D721Med (cell line): Measurements from ENCODE around the gene LDLRAD3.
"Not testable (repeated sequence)": the region's sequence is repeated elsewhere in the genome, so short reads cannot be mapped to it uniquely, and the experiment has no call there.

Experiments used
- DNase-seq: peaks from one replicate; pipeline ENCODE4 v3.0.0; 2011; ENCODE audit warnings: low spot score; ENCODE audit not compliant: insufficient read length
- FAIRE-seq: peaks from 2 replicates; lab custom pipeline; 2011; peaks lifted over from hg19 to GRCh38; lab: Jason Lieb, UNC
- TF ChIP-seq, protein P1 (sequence below): IDR thresholded peaks from 2 replicates; pipeline ENCODE4 v1.5.1; 2012; ENCODE audit warnings: mild to moderate bottlenecking, control low read depth; ENCODE audit not compliant: insufficient read depth; ENCODE audit errors: missing control alignments

The LDLRAD3 gene

DNA sequence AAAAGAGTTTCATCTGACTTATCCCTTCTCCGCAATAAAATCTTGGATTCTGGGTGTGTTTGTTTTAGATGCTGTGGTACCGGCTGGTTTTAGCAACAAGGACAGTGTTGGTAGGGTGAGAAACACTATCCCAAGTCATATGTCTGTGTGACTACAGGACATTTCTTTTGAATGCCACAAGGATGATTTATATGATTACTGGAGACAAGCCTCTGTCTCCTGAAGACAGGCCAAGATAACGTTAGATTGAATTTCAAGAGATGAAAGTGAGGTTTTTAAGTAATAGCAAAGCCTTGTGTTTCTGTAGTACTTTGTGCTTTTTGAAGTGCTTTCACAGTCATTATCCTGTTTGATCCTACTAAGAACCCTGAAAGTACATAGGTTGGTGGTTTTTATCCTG lies 243.8 kb downstream of the LDLRAD3 start:
- TF ChIP-seq, protein P1, sequence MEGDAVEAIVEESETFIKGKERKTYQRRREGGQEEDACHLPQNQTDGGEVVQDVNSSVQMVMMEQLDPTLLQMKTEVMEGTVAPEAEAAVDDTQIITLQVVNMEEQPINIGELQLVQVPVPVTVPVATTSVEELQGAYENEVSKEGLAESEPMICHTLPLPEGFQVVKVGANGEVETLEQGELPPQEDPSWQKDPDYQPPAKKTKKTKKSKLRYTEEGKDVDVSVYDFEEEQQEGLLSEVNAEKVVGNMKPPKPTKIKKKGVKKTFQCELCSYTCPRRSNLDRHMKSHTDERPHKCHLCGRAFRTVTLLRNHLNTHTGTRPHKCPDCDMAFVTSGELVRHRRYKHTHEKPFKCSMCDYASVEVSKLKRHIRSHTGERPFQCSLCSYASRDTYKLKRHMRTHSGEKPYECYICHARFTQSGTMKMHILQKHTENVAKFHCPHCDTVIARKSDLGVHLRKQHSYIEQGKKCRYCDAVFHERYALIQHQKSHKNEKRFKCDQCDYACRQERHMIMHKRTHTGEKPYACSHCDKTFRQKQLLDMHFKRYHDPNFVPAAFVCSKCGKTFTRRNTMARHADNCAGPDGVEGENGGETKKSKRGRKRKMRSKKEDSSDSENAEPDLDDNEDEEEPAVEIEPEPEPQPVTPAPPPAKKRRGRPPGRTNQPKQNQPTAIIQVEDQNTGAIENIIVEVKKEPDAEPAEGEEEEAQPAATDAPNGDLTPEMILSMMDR: no peak
- DNase-seq (no peak), FAIRE-seq (no peak)

DNA sequence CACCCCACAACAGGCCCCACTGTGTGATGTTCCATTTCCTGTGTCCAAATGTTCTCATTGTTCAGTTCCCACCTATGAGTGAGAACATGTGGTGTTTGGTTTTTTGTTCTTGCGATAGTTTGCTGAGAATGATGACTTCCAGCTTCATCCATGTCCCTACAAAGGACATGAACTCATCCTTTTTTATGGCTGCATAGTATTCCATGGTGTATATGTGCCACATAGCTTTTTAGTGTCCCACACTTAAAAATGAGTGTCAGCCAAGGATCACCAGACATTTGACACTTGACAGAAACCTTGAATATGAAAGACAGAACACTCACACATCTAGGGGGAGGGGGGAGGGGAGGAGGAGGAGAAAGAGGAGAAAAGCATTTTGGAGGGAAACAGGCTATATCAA lies 245.9 kb downstream of the LDLRAD3 start:
- not testable (repeated sequence) for DNase-seq, FAIRE-seq

DNA sequence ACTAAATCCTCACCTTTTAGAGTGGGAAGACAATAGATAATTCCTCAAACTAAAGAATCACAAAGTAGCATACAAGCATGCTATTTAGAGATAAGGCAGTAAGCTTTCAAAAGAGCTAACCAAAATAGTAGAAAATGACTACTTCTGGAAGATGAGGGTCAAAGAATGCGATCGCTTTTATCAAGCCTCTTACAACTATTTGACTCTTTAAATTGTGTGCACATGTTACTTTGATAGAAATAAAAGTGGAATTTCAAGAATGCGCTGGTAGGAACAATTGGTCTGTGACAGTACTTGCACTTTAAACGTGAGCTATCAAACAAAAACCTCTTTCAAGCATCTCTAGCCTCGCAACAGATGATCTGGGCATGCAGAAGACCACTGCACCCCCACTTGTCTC lies 248.1 kb downstream of the LDLRAD3 start:
- FAIRE-seq (no peak), DNase-seq (no peak)
- TF ChIP-seq, protein P1: no peak

DNA sequence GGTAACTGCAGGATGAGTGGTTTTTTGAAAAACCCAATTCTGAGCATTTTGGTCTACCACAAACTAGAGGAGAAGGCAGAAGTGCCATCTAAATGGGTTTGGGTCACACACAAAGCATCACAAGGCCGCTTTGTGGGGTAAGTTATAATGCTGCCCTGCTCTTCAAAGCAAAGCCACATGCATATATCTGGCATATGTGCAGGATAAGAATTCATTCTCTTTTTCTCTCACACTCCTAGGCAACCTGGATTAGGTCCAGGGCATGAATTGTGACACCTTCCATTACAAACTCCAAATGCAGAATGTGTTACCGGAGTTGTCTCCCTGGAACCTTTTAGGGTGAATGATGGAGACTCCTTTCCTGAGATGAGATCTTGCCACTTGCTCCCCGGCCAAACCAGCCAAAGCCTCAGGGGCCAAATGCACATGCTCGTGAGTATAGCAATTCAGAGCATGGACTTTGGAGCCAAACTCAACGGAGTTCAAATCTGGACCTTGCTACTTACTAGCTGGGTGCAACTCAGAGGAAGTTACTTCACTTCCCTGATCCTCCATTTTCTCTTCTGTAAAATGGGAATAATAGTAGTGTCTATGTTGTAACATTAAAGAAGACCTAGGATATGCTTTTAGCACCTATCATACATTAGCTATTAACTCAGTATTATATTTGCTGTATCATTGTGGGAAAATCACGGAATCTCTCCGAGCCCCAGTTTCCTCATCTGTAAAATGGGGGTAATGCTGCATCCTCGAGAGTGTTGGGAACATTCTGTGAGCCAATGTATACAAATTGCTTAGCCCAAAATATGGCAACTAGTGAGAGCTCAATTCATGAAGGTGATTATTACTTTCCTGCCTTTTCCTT lies 248.8 kb downstream of the LDLRAD3 start:
- DNase-seq (no peak), FAIRE-seq (no peak)
- TF ChIP-seq, protein P1: no peak

GRCh38 chr11:36193290-36193619 lies 249.4 kb downstream of the LDLRAD3 start:
- DNase-seq (no peak), FAIRE-seq (no peak)

GRCh38 chr11:36193721-36194120 lies 249.9 kb downstream of the LDLRAD3 start:
- no peak for FAIRE-seq

More at GRCh38 chr11:36193290-36193619, 249.4 kb downstream of the LDLRAD3 start:
- TF ChIP-seq, protein P1: no peak

DNA sequence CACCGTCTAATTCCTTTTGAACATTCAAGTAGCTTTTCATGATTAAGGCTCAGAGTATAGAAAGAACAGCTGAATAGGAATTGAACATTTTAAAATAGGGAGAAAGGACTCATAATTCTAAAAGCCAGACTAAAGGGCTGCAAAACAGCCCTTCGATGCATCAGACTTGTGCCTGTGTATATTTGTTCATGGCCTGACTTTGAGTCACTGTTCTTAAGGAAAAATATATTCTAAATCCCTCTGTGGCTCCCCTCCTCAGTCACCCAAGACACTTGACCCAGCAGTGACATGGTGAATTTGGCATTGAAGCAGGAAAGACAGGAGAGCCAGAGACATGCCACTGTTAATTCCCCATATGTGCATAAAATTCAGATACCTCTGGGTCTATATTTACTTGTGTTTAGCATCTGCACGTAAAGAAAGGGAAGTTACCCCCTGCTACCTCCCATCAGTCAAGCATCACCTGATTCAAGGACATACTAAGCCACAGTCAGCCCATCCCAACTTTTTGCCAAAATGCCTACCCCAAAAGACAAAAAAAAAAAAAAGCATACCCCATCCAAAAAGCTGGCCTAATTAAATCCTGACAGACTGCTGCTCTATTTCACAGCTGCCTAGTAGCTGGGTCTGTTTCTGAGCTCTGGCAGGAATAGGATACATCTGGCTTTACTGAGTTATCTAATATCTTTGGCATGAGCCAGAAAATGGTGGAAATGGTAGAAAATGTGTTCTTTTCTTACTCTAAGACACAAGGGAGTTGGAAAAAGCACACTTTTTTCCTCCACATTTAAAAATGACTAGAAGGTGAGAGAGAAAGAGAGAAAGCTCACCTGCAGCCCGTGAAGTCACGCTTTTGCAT lies 251.9 kb downstream of the LDLRAD3 start:
- FAIRE-seq: no peak
- no peak for DNase-seq
- TF ChIP-seq, protein P1: no peak

More at GRCh38 chr11:36193721-36194120, 249.9 kb downstream of the LDLRAD3 start:
- TF ChIP-seq, protein P1: no peak
- no peak for DNase-seq
